ELR (cell line): ENCODE data around the gene ZER1.
"Not testable (repeated sequence)": the region's sequence is repeated elsewhere in the genome, so short reads cannot be mapped to it uniquely, and the experiment has no call there.

ENCODE experiments used
- DNase-seq: peaks from one replicate; pipeline ENCODE4 v3.0.0-alpha.2; 2015; ENCODE audit warnings: low read depth

ZER1 gene

GRCh38 chr9:128787659-128788058, 15.9 kb upstream of the ZER1 start:
- DNase-seq: peak; percentile 19

GRCh38 chr9:128786681-128787601, 15.2 kb upstream of the ZER1 start, which contains the start of gene TBC1D13:
Gene TBC1D13 (plus strand): TSS chr9:128787253. CDS start chr9:128787354, 101 bp downstream.
- DNase-seq: peak; percentile 88

- DNase-seq: no peak
These were observed 13.7 kb upstream of the ZER1 start for GRCh38 chr9:128785427-128785826.

GRCh38 chr9:128782669-128783068, 10.9 kb upstream of the ZER1 start:
- no peak for DNase-seq

- DNase-seq: no peak
These were observed 9.7 kb upstream of the ZER1 start for GRCh38 chr9:128781187-128782070.

GRCh38 chr9:128780093-128780492, 8.4 kb upstream of the ZER1 start:
- DNase-seq: not testable (repeated sequence)

GRCh38 chr9:128774804-128775203, 3.1 kb upstream of the ZER1 start:
- no peak for DNase-seq

GRCh38 chr9:128773049-128773448, 1.3 kb upstream of the ZER1 start:
- DNase-seq: no peak

- DNase-seq: peak; percentile 47
These were observed 519 bp downstream of the ZER1 start for GRCh38 chr9:128771094-128771721.

- DNase-seq: no peak
These were observed 1.3 kb downstream of the ZER1 start for GRCh38 chr9:128770286-128771030.

- DNase-seq: no peak
These were observed 3.1 kb downstream of the ZER1 start for GRCh38 chr9:128768606-128769005.

- DNase-seq: no peak
These were observed 6.2 kb downstream of the ZER1 start for GRCh38 chr9:128765499-128765898.

GRCh38 chr9:128764361-128764760, 7.4 kb downstream of the ZER1 start:
- DNase-seq: no peak

- DNase-seq: no peak
These were observed 8.9 kb downstream of the ZER1 start for GRCh38 chr9:128762671-128763449.

- DNase-seq: no peak
These were observed 14.1 kb downstream of the ZER1 start for GRCh38 chr9:128757602-128758001.

- no peak for DNase-seq
These were observed 18.1 kb downstream of the ZER1 start for GRCh38 chr9:128753627-128754026.

- DNase-seq: no peak
These were observed 20.7 kb downstream of the ZER1 start for GRCh38 chr9:128750926-128751595.

- no peak for DNase-seq
These were observed 24.5 kb downstream of the ZER1 start for GRCh38 chr9:128747241-128747640.

GRCh38 chr9:128743421-128743820, 28.3 kb downstream of the ZER1 start:
- DNase-seq: no peak

- DNase-seq: no peak
These were observed 29.3 kb downstream of the ZER1 start for GRCh38 chr9:128742401-128742800.
